ENCODE data around the gene GPNMB.

DNA sequence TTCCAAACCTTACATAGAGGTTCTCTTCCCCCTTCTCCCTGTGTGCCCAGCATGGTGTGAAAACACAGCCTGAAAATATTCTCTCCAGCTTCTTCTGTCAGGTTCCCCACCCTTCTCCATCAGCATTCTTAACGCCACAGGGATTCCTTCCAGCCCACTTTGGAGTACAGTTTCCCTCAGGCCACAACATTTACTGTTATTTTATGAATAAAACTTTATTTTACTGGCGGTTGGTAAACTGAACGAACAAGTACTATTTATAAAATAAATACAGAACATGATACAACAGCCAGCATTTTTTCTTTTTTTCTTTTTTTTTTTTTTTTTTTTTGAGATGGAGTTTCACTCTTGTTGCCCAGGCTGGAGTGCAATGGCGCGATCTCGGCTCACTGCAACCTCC is 31.6 kb upstream of the GPNMB start:
- TF ChIP-seq CTCF (IDR thresholded peaks at IDR 0.05; ENCODE audit: low read depth, low read length) = no peak
- TF ChIP-seq MAX (IDR thresholded peaks at IDR 0.05; ENCODE audit: low read depth, low read length) = no peak
- no peak for TF ChIP-seq POLR2A (IDR thresholded peaks at IDR 0.05; ENCODE audit: extremely low read depth, insufficient read length)
